ENCODE results near the gene TRAPPC12.
"Not testable (repeated sequence)": the region's sequence is repeated elsewhere in the genome, so short reads cannot be mapped to it uniquely, and the experiment has no call there.

The TRAPPC12 gene

GRCh38 chr2:3454005-3454404 is 74.5 kb downstream of the TRAPPC12 start:
- not testable (repeated sequence) for DNase-seq (ENCODE audit: low read depth in 2 of 2)

- DNase-seq (ENCODE audit: low read depth in 2 of 2): no peak
Observed at GRCh38 chr2:3454802-3455201, 75.3 kb downstream of the TRAPPC12 start.

- no peak for DNase-seq (ENCODE audit: low read depth in 2 of 2)
Observed at GRCh38 chr2:3456125-3456524, 76.6 kb downstream of the TRAPPC12 start.

GRCh38 chr2:3457524-3458395 is 78.3 kb downstream of the TRAPPC12 start:
- no peak for DNase-seq (ENCODE audit: low read depth in 2 of 2)

GRCh38 chr2:3458396-3459184 is 79.1 kb downstream of the TRAPPC12 start:
- no peak for DNase-seq (ENCODE audit: low read depth in 2 of 2)

GRCh38 chr2:3459185-3460015 is 79.9 kb downstream of the TRAPPC12 start:
- DNase-seq (ENCODE audit: low read depth in 2 of 2): no peak

GRCh38 chr2:3460156-3460555 is 80.7 kb downstream of the TRAPPC12 start:
- DNase-seq (ENCODE audit: low read depth in 2 of 2): no peak

- no peak for DNase-seq (ENCODE audit: low read depth in 2 of 2)
Observed at GRCh38 chr2:3460831-3461800, 81.6 kb downstream of the TRAPPC12 start.

- DNase-seq (ENCODE audit: low read depth in 2 of 2): peak in 1 of 2 donors; percentile 14
Observed at GRCh38 chr2:3461801-3462492, 82.5 kb downstream of the TRAPPC12 start.

GRCh38 chr2:3462493-3463104 is 83.1 kb downstream of the TRAPPC12 start:
- DNase-seq (ENCODE audit: low read depth in 2 of 2): no peak

GRCh38 chr2:3463186-3463835 is 83.8 kb downstream of the TRAPPC12 start:
- no peak for DNase-seq (ENCODE audit: low read depth in 2 of 2)

GRCh38 chr2:3463944-3464343 is 84.5 kb downstream of the TRAPPC12 start:
- no peak for DNase-seq (ENCODE audit: low read depth in 2 of 2)

- no peak for DNase-seq (ENCODE audit: low read depth in 2 of 2)
Observed at GRCh38 chr2:3464401-3465005, 85.0 kb downstream of the TRAPPC12 start.

GRCh38 chr2:3465328-3465727 is 85.8 kb downstream of the TRAPPC12 start:
- DNase-seq (ENCODE audit: low read depth in 2 of 2): no peak

GRCh38 chr2:3465844-3466481 is 86.5 kb downstream of the TRAPPC12 start:
- DNase-seq (ENCODE audit: low read depth in 2 of 2): no peak

- no peak for DNase-seq (ENCODE audit: low read depth in 2 of 2)
Observed at GRCh38 chr2:3466482-3466863, 87.0 kb downstream of the TRAPPC12 start.

GRCh38 chr2:3466966-3467365 is 87.5 kb downstream of the TRAPPC12 start:
- no peak for DNase-seq (ENCODE audit: low read depth in 2 of 2)

- DNase-seq (ENCODE audit: low read depth in 2 of 2): no peak
Observed at GRCh38 chr2:3467654-3468053, 88.2 kb downstream of the TRAPPC12 start.
